Measurements from ENCODE around the gene KIF2B.

KIF2B gene

DNA sequence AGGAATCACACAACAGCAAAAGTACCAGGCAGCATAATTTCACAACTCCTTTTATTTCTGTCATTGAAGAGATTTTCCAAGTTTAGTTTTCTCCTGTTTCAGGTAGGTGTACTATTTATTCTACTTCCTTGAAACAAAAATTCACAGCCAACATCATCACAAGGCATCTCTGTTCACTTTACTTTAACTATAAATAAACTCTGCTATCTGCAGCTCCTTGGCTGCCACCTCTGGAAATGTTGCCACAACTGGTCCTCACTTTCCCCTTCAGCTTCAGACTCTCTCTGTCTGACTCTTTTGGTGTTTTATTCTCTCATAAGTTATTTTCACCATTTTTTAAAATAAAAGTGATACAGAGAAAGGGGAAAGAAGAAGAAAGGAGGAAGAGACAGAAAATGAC is 27.9 kb upstream of the KIF2B start:
- Histone ChIP-seq H3K36me3 (ENCODE audit: control insufficient read depth, insufficient read depth, low read length) (no peaks in the 10 kb centered on the region), H3K27me3 (replicated peaks; ENCODE audit: control insufficient read depth, insufficient read depth, low read length) (no peaks in the 10 kb centered on the region), H3K4me3 (replicated peaks; ENCODE audit: low read depth, low read length) (no peak overlapping the region)
- no peak for TF ChIP-seq CTCF (IDR thresholded peaks at IDR 0.05; ENCODE audit: insufficient read depth, low read length, poor library complexity, severe bottlenecking)
- DNase-seq (ENCODE audit: extremely low read depth, insufficient read length), result no peak

DNA sequence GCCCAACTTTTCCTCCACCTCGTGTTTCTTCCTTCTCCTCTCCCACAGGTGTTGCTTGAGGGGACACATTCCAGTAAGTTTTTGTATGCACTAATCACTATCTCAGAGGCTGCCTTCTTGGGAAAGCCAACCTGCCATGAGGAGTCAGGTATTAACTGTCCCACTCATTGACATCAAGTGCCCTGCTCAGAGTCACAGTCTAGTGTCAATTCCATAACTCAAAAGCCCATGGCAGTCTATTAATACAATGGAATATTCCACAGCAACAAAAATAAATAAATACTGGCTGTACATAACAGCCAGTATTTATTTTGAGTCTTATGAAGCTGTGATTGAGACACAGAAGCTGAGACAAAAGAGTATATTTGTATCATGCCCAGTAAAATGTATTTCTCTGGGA is 26.1 kb upstream of the KIF2B start:
- no peak for TF ChIP-seq CTCF (IDR thresholded peaks at IDR 0.05; ENCODE audit: insufficient read depth, low read length, poor library complexity, severe bottlenecking)
- no peaks in the 10 kb centered on the region for H3K27me3 ChIP-seq (replicated peaks; ENCODE audit: control insufficient read depth, insufficient read depth, low read length)
- no peaks in the 10 kb centered on the region for H3K36me3 ChIP-seq (ENCODE audit: control insufficient read depth, insufficient read depth, low read length)
- DNase-seq (ENCODE audit: extremely low read depth, insufficient read length), result no peak
- no peak overlapping the region for H3K4me3 ChIP-seq (replicated peaks; ENCODE audit: low read depth, low read length)

DNA sequence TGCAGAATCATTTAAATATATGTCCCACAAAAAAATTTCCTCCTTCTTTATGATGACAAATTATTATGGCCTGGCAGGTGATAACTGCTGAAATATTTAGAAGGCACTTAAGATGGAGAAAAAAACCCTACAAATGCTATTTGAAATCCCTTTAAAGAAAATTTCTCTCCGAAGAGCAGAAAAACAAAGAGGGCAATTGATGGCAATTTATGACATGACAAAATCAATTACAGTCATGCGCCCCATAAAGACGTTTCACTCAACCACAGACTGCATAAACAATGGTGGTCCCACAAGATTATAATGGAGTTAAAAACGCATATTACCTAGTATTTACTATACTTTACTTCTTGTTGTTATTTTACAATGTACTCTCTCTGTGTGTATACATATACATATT is 25.2 kb upstream of the KIF2B start:
- no peak for DNase-seq (ENCODE audit: extremely low read depth, insufficient read length)
- Histone ChIP-seq H3K27me3 (replicated peaks; ENCODE audit: control insufficient read depth, insufficient read depth, low read length) (no peaks in the 10 kb centered on the region), H3K36me3 (ENCODE audit: control insufficient read depth, insufficient read depth, low read length) (no peaks in the 10 kb centered on the region), H3K4me3 (replicated peaks; ENCODE audit: low read depth, low read length) (no peak overlapping the region)
- TF ChIP-seq CTCF (IDR thresholded peaks at IDR 0.05; ENCODE audit: insufficient read depth, low read length, poor library complexity, severe bottlenecking), result no peak

GRCh38 chr17:53804437-53804836 is 18.3 kb upstream of the KIF2B start:
- no peak for DNase-seq (ENCODE audit: extremely low read depth, insufficient read length)
- no peaks in the 10 kb centered on the region for H3K27me3 ChIP-seq (replicated peaks; ENCODE audit: control insufficient read depth, insufficient read depth, low read length)
- H3K36me3 ChIP-seq (ENCODE audit: control insufficient read depth, insufficient read depth, low read length), result no peaks in the 10 kb centered on the region
- no peak for TF ChIP-seq CTCF (IDR thresholded peaks at IDR 0.05; ENCODE audit: insufficient read depth, low read length, poor library complexity, severe bottlenecking)
- no peak overlapping the region for H3K4me3 ChIP-seq (replicated peaks; ENCODE audit: low read depth, low read length)

DNA sequence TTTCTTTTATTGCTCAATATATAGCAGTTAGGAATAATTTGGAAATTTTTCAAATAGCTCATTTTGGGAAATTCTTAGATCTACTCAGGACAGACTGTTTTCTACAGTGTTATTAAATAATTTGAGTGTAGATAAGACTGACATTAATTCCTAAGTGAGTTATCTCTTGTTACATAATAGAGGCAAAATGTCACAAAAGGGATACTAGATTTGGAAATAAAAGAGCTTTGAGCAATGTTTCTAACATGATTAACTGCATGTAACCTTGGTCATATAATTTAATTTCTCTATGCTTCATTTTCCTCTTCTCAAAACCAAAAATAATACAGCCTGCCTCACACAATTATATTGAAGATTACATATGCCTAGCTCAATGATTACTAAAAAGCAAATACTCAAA is 16.3 kb upstream of the KIF2B start:
- no peak for TF ChIP-seq CTCF (IDR thresholded peaks at IDR 0.05; ENCODE audit: insufficient read depth, low read length, poor library complexity, severe bottlenecking)
- no peak overlapping the region for H3K4me3 ChIP-seq (replicated peaks; ENCODE audit: low read depth, low read length)
- DNase-seq (ENCODE audit: extremely low read depth, insufficient read length), result no peak
- no peaks in the 10 kb centered on the region for H3K27me3 ChIP-seq (replicated peaks; ENCODE audit: control insufficient read depth, insufficient read depth, low read length)
- no peaks in the 10 kb centered on the region for H3K36me3 ChIP-seq (ENCODE audit: control insufficient read depth, insufficient read depth, low read length)

- no peak for DNase-seq (ENCODE audit: extremely low read depth, insufficient read length)
- Histone ChIP-seq H3K36me3 (ENCODE audit: control insufficient read depth, insufficient read depth, low read length) (no peaks in the 10 kb centered on the region), H3K4me3 (replicated peaks; ENCODE audit: low read depth, low read length) (no peak overlapping the region), H3K27me3 (replicated peaks; ENCODE audit: control insufficient read depth, insufficient read depth, low read length) (no peaks in the 10 kb centered on the region)
- no peak for TF ChIP-seq CTCF (IDR thresholded peaks at IDR 0.05; ENCODE audit: insufficient read depth, low read length, poor library complexity, severe bottlenecking)
These were observed 15.4 kb upstream of the KIF2B start for GRCh38 chr17:53807286-53807685.
